ENCODE data around the gene THG1L. TPM values are rescaled to one million over a fixed set of nuclear protein-coding genes. Genes with fewer than 3 reads are reported as not detected.
"Not testable (repeated sequence)": the region's sequence is repeated elsewhere in the genome, so short reads cannot be mapped to it uniquely, and the experiment has no call there.

THG1L gene
- total and polyA plus RNA-seq, 8 donors = 8.8 to 30.8 (median 28.2) TPM

DNA sequence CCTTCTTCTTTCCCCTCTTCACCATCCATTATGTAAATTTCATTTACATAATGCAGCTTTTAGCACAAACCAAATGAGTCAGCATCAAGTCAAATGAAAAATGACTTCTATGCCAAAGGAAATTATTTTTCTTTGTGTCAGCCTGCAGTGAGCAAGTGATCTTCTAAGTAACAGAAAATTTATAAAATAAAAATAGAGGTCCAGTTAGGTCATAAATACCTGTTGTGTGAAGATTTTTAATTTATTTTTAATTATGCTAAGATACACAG is 16.7 kb upstream of the THG1L start:
- H3K9me3 ChIP-seq = no peaks in the 10 kb centered on the region
- intact Hi-C loops (cut with DNase I) = loop anchor here in 1 of 2 donors (10.0 kb wide), 1 partner anchor 390 kb away; no protein-coding TSS in a partner anchor
- H3K27me3 ChIP-seq = no peaks in the 10 kb centered on the region

DNA sequence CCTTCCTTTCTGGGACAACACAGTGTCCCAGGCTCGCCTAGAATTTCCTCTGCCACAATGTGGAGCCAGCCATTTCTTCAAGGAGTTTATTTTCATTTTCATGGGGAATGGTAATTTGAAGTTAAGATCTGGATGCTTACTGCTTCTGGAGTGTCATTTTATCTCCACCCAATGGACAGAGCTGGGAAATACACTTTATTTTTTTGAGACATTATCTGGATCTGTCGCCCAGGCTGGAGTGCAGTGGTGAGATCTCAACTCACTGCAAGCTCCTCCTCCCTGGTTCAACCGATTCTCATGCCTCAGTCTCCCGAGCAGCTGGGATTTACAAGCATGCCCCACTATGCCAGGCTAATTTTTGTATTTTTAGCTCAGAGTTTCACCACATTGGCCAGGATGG is 12.7 kb upstream of the THG1L start:
- Histone ChIP-seq H3K4me1 (no peaks in the 10 kb centered on the region), H3K27me3 (no peaks in the 10 kb centered on the region), H3K9me3 (no peaks in the 10 kb centered on the region), H3K4me3 (no peak overlapping the region), H3K27ac (no peak overlapping the region), H3K36me3 (no peaks in the 10 kb centered on the region)
- DNase-seq = peak in 2 of 4 donors; percentile 40 to 70
- TF ChIP-seq, protein P1, sequence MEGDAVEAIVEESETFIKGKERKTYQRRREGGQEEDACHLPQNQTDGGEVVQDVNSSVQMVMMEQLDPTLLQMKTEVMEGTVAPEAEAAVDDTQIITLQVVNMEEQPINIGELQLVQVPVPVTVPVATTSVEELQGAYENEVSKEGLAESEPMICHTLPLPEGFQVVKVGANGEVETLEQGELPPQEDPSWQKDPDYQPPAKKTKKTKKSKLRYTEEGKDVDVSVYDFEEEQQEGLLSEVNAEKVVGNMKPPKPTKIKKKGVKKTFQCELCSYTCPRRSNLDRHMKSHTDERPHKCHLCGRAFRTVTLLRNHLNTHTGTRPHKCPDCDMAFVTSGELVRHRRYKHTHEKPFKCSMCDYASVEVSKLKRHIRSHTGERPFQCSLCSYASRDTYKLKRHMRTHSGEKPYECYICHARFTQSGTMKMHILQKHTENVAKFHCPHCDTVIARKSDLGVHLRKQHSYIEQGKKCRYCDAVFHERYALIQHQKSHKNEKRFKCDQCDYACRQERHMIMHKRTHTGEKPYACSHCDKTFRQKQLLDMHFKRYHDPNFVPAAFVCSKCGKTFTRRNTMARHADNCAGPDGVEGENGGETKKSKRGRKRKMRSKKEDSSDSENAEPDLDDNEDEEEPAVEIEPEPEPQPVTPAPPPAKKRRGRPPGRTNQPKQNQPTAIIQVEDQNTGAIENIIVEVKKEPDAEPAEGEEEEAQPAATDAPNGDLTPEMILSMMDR (IDR thresholded peaks at IDR 0.05) = peak; percentile 36 to 53
- intact Hi-C loops (cut with DNase I) = loop anchor here in 1 of 2 donors (10.0 kb wide), 1 partner anchor 394 kb away; no protein-coding TSS in a partner anchor
- ATAC-seq = peak; percentile 90

More for the DNA sequence above, 16.7 kb upstream of the THG1L start:
- no peaks in the 10 kb centered on the region for H3K4me1 ChIP-seq
- no peak overlapping the region for H3K4me3 ChIP-seq
- no peaks in the 10 kb centered on the region for H3K36me3 ChIP-seq
- TF ChIP-seq, protein P1 (IDR thresholded peaks at IDR 0.05) = no peak
- DNase-seq (no peak), ATAC-seq (no peak)
- H3K27ac ChIP-seq = no peak overlapping the region

DNA sequence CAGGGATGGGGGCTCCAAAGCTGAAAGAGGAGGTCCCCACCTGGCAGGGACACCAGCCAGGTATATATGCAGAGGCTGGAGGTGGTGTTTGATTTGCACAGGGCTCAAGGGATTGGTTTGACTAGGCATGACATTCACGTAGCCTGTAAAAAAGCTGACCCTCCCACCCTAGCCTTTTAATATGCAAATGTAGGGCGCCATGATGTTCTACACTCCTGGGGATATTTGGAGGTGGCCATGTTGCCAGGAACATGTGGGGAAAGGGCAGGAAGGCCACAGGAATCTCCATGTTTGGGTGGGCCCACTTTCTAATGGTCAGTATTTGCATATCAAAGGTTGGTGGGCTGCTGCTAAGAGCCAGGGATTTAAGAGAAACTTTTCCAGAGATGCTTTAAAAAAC is 12.0 kb upstream of the THG1L start:
- intact Hi-C loops (cut with DNase I) = loop anchor here in 1 of 2 donors (10.0 kb wide), 1 partner anchor 394 kb away; no protein-coding TSS in a partner anchor
- DNase-seq (no peak), ATAC-seq (no peak)
- no peaks in the 10 kb centered on the region for H3K36me3 ChIP-seq
- H3K27ac ChIP-seq = no peak overlapping the region
- H3K4me1 ChIP-seq = no peaks in the 10 kb centered on the region
- H3K27me3 ChIP-seq = no peaks in the 10 kb centered on the region
- TF ChIP-seq, protein P1 (IDR thresholded peaks at IDR 0.05) = no peak
- no peaks in the 10 kb centered on the region for H3K9me3 ChIP-seq
- H3K4me3 ChIP-seq = no peak overlapping the region

DNA sequence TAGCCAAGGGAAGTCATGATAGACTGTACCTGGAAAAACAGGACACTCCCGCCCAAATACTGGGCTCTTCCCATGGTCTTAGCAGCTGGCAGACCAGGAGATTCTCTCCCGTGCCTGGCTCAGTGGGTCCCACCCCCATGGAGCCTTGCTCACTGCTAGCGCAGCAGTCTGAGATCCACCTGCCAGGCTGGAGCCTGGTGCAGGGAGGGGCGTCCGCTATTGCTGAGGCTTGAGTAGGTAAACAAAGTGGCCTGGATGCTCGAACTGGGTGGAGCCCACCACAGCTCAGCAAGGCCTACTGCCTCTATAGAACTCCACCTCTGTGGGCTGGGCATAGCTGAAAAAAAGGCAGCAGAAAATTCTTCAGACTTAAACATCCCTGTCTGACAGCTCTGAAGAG is 10.1 kb upstream of the THG1L start:
- intact Hi-C loops (cut with DNase I) = no loop called here

DNA sequence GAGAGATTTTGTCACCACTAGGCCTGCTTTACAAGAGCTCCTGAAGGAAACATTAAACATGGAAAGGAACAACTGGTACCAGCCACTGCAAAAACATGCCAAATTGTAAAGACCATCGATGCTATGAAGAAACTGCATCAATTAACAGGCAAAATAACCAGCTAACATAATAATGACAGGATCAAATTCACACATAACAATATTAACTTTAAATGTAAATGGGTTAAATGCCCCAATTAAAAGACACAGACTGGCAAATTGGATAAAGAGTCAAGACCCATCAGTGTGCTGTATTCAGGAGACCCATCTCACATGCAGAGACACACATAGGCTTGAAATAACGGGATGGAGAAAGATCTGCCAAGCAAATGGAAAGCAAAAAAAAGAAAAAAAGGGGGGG is 8.3 kb upstream of the THG1L start:
- DNase-seq; H3K4me1 ChIP-seq; H3K27me3 ChIP-seq; ATAC-seq; H3K27ac ChIP-seq; intact Hi-C loops (cut with DNase I); H3K4me3 ChIP-seq; H3K36me3 ChIP-seq; H3K9me3 ChIP-seq: not testable (repeated sequence)

More for the DNA sequence above, 10.1 kb upstream of the THG1L start:
- Histone ChIP-seq H3K27ac (no peak overlapping the region), H3K4me1 (no peaks in the 10 kb centered on the region), H3K4me3 (no peak overlapping the region), H3K9me3 (no peaks in the 10 kb centered on the region), H3K27me3 (no peaks in the 10 kb centered on the region), H3K36me3 (no peaks in the 10 kb centered on the region)
- no peak for ATAC-seq
- TF ChIP-seq, protein P1 (IDR thresholded peaks at IDR 0.05) = no peak
- DNase-seq = no peak

DNA sequence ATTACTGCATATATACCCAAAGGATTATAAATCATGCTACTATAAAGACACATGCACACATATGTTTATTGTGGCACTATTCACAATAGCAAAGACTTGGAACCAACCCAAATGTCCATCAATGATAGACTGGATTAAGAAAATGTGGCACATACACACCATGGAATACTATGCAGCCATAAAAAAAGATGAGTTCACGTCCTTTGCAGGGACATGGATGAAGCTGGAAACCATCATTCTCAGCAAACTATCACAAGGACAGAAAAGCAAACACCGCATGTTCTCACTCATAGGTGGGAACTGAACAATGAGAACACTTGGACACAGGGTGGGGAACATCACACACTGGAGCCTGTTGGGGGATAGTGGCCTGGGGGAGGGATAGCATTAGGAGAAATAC is 4.6 kb upstream of the THG1L start:
- H3K27me3 ChIP-seq; H3K9me3 ChIP-seq; ATAC-seq; H3K36me3 ChIP-seq; H3K4me1 ChIP-seq; DNase-seq; intact Hi-C loops (cut with DNase I); H3K27ac ChIP-seq; H3K4me3 ChIP-seq: not testable (repeated sequence)

DNA sequence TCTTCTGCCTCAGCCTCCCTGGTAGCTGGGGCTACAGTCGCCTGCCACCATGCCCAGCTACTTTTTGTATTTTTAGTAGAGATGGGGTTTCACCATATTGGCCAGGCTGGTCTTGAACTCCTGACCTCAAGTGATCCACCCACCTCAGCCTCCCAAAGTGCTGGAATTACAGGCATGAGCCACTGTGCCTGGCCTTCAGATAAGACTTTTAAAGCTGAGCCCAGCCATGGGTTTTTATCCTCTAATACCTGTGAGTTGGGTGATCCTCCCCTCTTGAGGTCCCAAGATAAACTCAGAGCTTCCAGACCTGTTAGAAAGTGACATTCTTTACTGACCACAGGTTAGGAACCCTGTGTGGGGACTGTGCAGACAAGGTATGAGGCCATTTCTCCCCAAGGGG is 3.4 kb upstream of the THG1L start:
- intact Hi-C loops (cut with DNase I); H3K27me3 ChIP-seq; ATAC-seq; DNase-seq; H3K9me3 ChIP-seq; H3K36me3 ChIP-seq; H3K27ac ChIP-seq; H3K4me3 ChIP-seq: not testable (repeated sequence)
- H3K4me1 ChIP-seq = peaks cover 2 to 15% of the 10 kb centered on the region in 2 donors
